HK-2 (cell line): Measurements from ENCODE around the gene SLC25A30.
A peak's percentile ranks its signal among the peaks of the same experiment; 100 is the strongest.
"Not testable (repeated sequence)": the region's sequence is repeated elsewhere in the genome, so short reads cannot be mapped to it uniquely, and the experiment has no call there.

ENCODE experiments used
- DNase-seq: peaks from one replicate; pipeline ENCODE4 v3.0.0-alpha.2; 2018; ENCODE audit not compliant: unreplicated experiment

The SLC25A30 gene

GRCh38 chr13:45432737-45433380 lies 14.7 kb upstream of the SLC25A30 start:
- DNase-seq, result no peak

- not testable (repeated sequence) for DNase-seq
Observed at GRCh38 chr13:45426056-45426841, 8.1 kb upstream of the SLC25A30 start.

- no peak for DNase-seq
Observed at GRCh38 chr13:45422731-45423292, 4.6 kb upstream of the SLC25A30 start.

- no peak for DNase-seq
Observed at GRCh38 chr13:45419945-45420344, 1.8 kb upstream of the SLC25A30 start.

- not testable (repeated sequence) for DNase-seq
Observed at GRCh38 chr13:45419389-45419788, 1.2 kb upstream of the SLC25A30 start.

- no peak for DNase-seq
Observed at GRCh38 chr13:45416516-45417128, 1.6 kb downstream of the SLC25A30 start.

GRCh38 chr13:45415112-45415511 lies 3.1 kb downstream of the SLC25A30 start:
- DNase-seq, result no peak

- DNase-seq, result no peak
Observed at GRCh38 chr13:45413826-45414307, 4.3 kb downstream of the SLC25A30 start.

- no peak for DNase-seq
Observed at GRCh38 chr13:45412274-45413049, 5.7 kb downstream of the SLC25A30 start.

- no peak for DNase-seq
Observed at GRCh38 chr13:45411631-45412030, 6.5 kb downstream of the SLC25A30 start.

GRCh38 chr13:45411221-45411620 lies 7.0 kb downstream of the SLC25A30 start:
- no peak for DNase-seq

- DNase-seq, result no peak
Observed at GRCh38 chr13:45410466-45410865, 7.7 kb downstream of the SLC25A30 start.

- DNase-seq, result no peak
Observed at GRCh38 chr13:45410001-45410400, 8.2 kb downstream of the SLC25A30 start.

- DNase-seq, result no peak
Observed at GRCh38 chr13:45406421-45406820, 11.8 kb downstream of the SLC25A30 start.

GRCh38 chr13:45403081-45403480 lies 15.1 kb downstream of the SLC25A30 start:
- no peak for DNase-seq

- no peak for DNase-seq
Observed at GRCh38 chr13:45402641-45403040, 15.5 kb downstream of the SLC25A30 start.

GRCh38 chr13:45401314-45401713 lies 16.9 kb downstream of the SLC25A30 start:
- DNase-seq, result no peak

- no peak for DNase-seq
Observed at GRCh38 chr13:45398877-45399276, 19.3 kb downstream of the SLC25A30 start.

GRCh38 chr13:45396533-45397095 lies 21.6 kb downstream of the SLC25A30 start:
- no peak for DNase-seq

GRCh38 chr13:45393941-45394570 lies 24.1 kb downstream of the SLC25A30 start:
- DNase-seq, result peak; percentile 27

- no peak for DNase-seq
Observed at GRCh38 chr13:45392811-45393210, 25.4 kb downstream of the SLC25A30 start.
